ENCODE measurements around the gene KLHL14.

GRCh38 chr18:32810314-32810713 lies 37.5 kb upstream of the KLHL14 start:
- TF ChIP-seq CTCF (IDR thresholded peaks at IDR 0.05; ENCODE audit: insufficient read depth, low read length, poor library complexity, severe bottlenecking) (no peak), EZH2phosphoT487 (conservative IDR thresholded peaks at IDR 0.05; ENCODE audit: low read length) (no peak)
